Measurements from ENCODE around the gene TARBP1. TPM values are rescaled to one million over a fixed set of nuclear protein-coding genes. Genes with fewer than 3 reads are reported as not detected.

TARBP1 gene
- total and polyA plus RNA-seq, 2 of the 4 experiments (the other 2 are of a cell fraction): 10.6 to 17.7 TPM

DNA sequence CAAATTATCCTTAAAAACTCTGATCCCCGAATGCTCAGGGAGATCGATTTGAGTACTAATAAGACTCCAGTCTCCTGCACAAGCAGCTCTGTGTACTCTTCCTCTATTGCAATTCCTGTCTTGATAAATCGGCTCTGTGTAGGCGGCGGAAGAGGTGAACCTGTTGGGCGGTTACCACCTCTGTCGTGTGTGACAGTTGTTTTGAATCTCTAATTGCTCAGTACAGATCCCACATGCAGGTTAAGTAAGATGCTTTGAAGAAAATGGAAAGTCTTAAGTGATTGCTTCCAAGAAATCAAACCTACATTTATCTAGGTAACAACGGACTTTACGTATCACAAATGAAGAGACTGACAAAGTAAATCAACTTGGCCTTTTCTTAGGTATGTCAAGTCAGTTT lies 70.2 kb downstream of the TARBP1 start:
- Histone ChIP-seq H2AFZ (replicated peaks; ENCODE audit: low read length, poor library complexity) (no peak overlapping the region), H2BK20ac (ENCODE audit: low read depth, low read length) (no peak overlapping the region), H3K9ac (ENCODE audit: low read depth, low read length) (no peak overlapping the region), H2BK15ac (ENCODE audit: low read depth, low read length) (no peak overlapping the region), H3K56ac (ENCODE audit: extremely low read depth, insufficient read depth, low read length) (no peak overlapping the region), H3K4ac (ENCODE audit: low read depth, low read length) (no peak overlapping the region), H3K27ac (ENCODE audit: insufficient read depth, low read length) (no peak overlapping the region), H2AK9ac (replicated peaks; ENCODE audit: low read depth, low read length, poor library complexity) (no peak overlapping the region), H3K14ac (replicated peaks; ENCODE audit: low read depth, low read length) (no peak overlapping the region), H3K9me3 (ENCODE audit: control insufficient read depth, insufficient read depth, low read length) (no peaks in the 10 kb centered on the region), H4K5ac (ENCODE audit: low read depth, low read length) (no peak overlapping the region), H3K4me3 (ENCODE audit: insufficient read depth, low read depth, low read length) (no peak overlapping the region), H3K36me3 (ENCODE audit: control insufficient read depth, insufficient read depth, low read length) (no peaks in the 10 kb centered on the region), H4K91ac (ENCODE audit: insufficient read depth, low read depth, low read length) (no peak overlapping the region), H4K8ac (ENCODE audit: low read depth in 2 of 2, low read length in 2 of 2) (no peak overlapping the region), H4K20me1 (ENCODE audit: insufficient read depth, low read length) (no peaks in the 10 kb centered on the region), H3K18ac (ENCODE audit: low read depth, low read length) (no peak overlapping the region), H3K4me2 (ENCODE audit: low read depth, low read length) (no peak overlapping the region), H3K27me3 (ENCODE audit: control insufficient read depth, insufficient read depth, low read length) (no peaks in the 10 kb centered on the region), H3K4me1 (ENCODE audit: control insufficient read depth, insufficient read depth, low read length) (peaks cover 2% of the 10 kb centered on the region; the same call in 1 of the 2 replicates), H3K23ac (ENCODE audit: low read depth, low read length) (no peak overlapping the region), H3K79me1 (ENCODE audit: low read depth in 1 of 2, low read length in 2 of 2) (no peaks in the 10 kb centered on the region), H3K9me1 (ENCODE audit: insufficient read depth, low read length) (peaks cover 2% of the 10 kb centered on the region; the same call in 1 of the 2 replicates), H2BK120ac (ENCODE audit: low read depth, low read length) (no peak overlapping the region), H2AK5ac (ENCODE audit: low read depth, low read length) (no peak overlapping the region), H2BK5ac (ENCODE audit: low read depth, low read length, poor library complexity, severe bottlenecking) (no peak overlapping the region)
- ChIA-PET POLR2A (ENCODE audit: unreplicated experiment) (no interaction called here), CTCF (no interaction called here)
- no peak for DNase-seq
- WGBS, 2 experiments (ENCODE audit: extremely low coverage in 2 of 2, insufficient read length in 1 of 2): 85% methylated on average over 3 of the region's 9 CpGs; no CpG with 5 or more reads in 1 of the 2 experiments
- no peak for ATAC-seq (ENCODE audit: low read depth)
- BruUV-seq (replicated peaks): no TSS peak
- TF ChIP-seq POLR2A (IDR thresholded peaks at IDR 0.05; ENCODE audit: low read depth, low read length) (no peak), RCOR1 (IDR thresholded peaks at IDR 0.05; ENCODE audit: insufficient replicate concordance, low read length) (no peak), RFX5 (IDR thresholded peaks at IDR 0.05; ENCODE audit: low read depth, low read length) (no peak), MAZ (IDR thresholded peaks at IDR 0.05; ENCODE audit: borderline replicate concordance, low read depth, low read length) (no peak), SMC3 (IDR thresholded peaks at IDR 0.05; ENCODE audit: low read depth, low read length) (no peak), BHLHE40 (IDR thresholded peaks at IDR 0.05; ENCODE audit: low read depth, low read length) (no peak), USF2 (IDR thresholded peaks at IDR 0.05; ENCODE audit: low read depth, low read length) (no peak), MAFK (IDR thresholded peaks at IDR 0.05; ENCODE audit: low read depth, low read length) (no peak), FOS (IDR thresholded peaks at IDR 0.05; ENCODE audit: low read depth, low read length) (no peak), CHD1 (IDR thresholded peaks at IDR 0.05; ENCODE audit: low read depth, low read length) (no peak), MXI1 (IDR thresholded peaks at IDR 0.05; ENCODE audit: borderline replicate concordance, low read depth, low read length) (no peak)
- TF ChIP-seq, protein P1, sequence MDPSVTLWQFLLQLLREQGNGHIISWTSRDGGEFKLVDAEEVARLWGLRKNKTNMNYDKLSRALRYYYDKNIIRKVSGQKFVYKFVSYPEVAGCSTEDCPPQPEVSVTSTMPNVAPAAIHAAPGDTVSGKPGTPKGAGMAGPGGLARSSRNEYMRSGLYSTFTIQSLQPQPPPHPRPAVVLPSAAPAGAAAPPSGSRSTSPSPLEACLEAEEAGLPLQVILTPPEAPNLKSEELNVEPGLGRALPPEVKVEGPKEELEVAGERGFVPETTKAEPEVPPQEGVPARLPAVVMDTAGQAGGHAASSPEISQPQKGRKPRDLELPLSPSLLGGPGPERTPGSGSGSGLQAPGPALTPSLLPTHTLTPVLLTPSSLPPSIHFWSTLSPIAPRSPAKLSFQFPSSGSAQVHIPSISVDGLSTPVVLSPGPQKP (IDR thresholded peaks at IDR 0.05; ENCODE audit: borderline replicate concordance, low read depth, low read length): no peak
- intact Hi-C loops (cut with micrococcal nuclease) (no loop called here), in situ Hi-C loops (cut with MboI; ENCODE audit: low sequenced_read_pairs) (no loop called here), dilution Hi-C loops (cut with HindIII; ENCODE audit: low sequenced_read_pairs, unreplicated experiment) (no loop called here)

Data from IMR-90 (cell line).